ENCODE results near the gene ARSA. TPM values are rescaled to one million over a fixed set of nuclear protein-coding genes. Genes with fewer than 3 reads are reported as not detected.
A peak's percentile ranks its signal among the peaks of the same experiment; 100 is the strongest.

ARSA gene
- polyA plus RNA-seq, 1 donor (not counting 4 experiments of a cell fraction or from before 2014, with no cell fraction given): 12.1 TPM

- H3K27me3 ChIP-seq (ENCODE audit: control insufficient read depth, extremely low read depth, insufficient read depth, low read length): peaks cover 55% of the 10 kb centered on the region
- no peaks in the 10 kb centered on the region for H3K79me2 ChIP-seq (ENCODE audit: control insufficient read depth, insufficient read depth, low read length)
- DNase-seq (ENCODE audit: low read depth, low spot score): no peak
- H3K27ac ChIP-seq (ENCODE audit: control insufficient read depth, insufficient read depth, low read length): no peak within 1 kb of the TSS
- no peak for TF ChIP-seq CTCF (optimal IDR thresholded peaks at IDR 0.05 in 1 of 3, IDR thresholded peaks at IDR 0.05 in 1 of 3, conservative IDR thresholded peaks at IDR 0.05 in 1 of 3; ENCODE audit: extremely low read depth in 1 of 3, insufficient read depth in 2 of 3, low read length in 3 of 3)
- TF ChIP-seq EZH2 (IDR thresholded peaks at IDR 0.05; ENCODE audit: low read length): no peak
- H3K4me3 ChIP-seq (ENCODE audit: control insufficient read depth in 2 of 3, extremely low read depth in 1 of 3, insufficient read depth in 2 of 3, low read depth in 1 of 3, low read length in 3 of 3): peak within 1 kb of the TSS in 1 of 3 experiments; percentile 27
- no peaks in the 10 kb centered on the region for H3K36me3 ChIP-seq (ENCODE audit: control insufficient read depth in 2 of 2, extremely low read depth in 1 of 2, insufficient read depth in 2 of 2, low read length in 2 of 2)
- no peaks in the 10 kb centered on the region for H3K4me1 ChIP-seq (ENCODE audit: control insufficient read depth, extremely low read depth, insufficient read depth, low read length)
- no peaks in the 10 kb centered on the region for H4K20me1 ChIP-seq (ENCODE audit: control insufficient read depth, extremely low read depth, insufficient read depth, low read length)
- no peaks in the 10 kb centered on the region for H3K9me3 ChIP-seq (ENCODE audit: control insufficient read depth, low read depth, low read length)
- H3K4me2 ChIP-seq (ENCODE audit: control insufficient read depth, extremely low read depth, insufficient read depth, low read depth, low read length): no peak within 1 kb of the TSS
- no peak within 1 kb of the TSS for H2AFZ ChIP-seq (ENCODE audit: control insufficient read depth, low read length)
- H3K9ac ChIP-seq (ENCODE audit: control insufficient read depth, extremely low read depth, insufficient read depth, low read length): no peak within 1 kb of the TSS
- FAIRE-seq: no peak
- no peaks in the 10 kb centered on the region for H3K9me1 ChIP-seq (ENCODE audit: control insufficient read depth, extremely low read depth, insufficient read depth, low read length)
- dilution Hi-C loops (cut with MboI; ENCODE audit: extremely low pct_ligation_motif_present, low sequenced_read_pairs): no loop called here
Measured at GRCh38 chr22:50600538-50600937, 27.4 kb downstream of the ARSA start, which contains the start of gene MAPK8IP2. TSS of gene MAPK8IP2 (plus strand) at chr22:50600793. CDS start at chr22:50600819, 26 bp downstream.

- DNase-seq (ENCODE audit: low read depth, low spot score): no peak
- dilution Hi-C loops (cut with MboI; ENCODE audit: extremely low pct_ligation_motif_present, low sequenced_read_pairs): no loop called here
- Histone ChIP-seq H3K4me1 (ENCODE audit: control insufficient read depth, extremely low read depth, insufficient read depth, low read length) (no peaks in the 10 kb centered on the region), H3K27ac (ENCODE audit: control insufficient read depth, insufficient read depth, low read length) (no peak overlapping the region), H4K20me1 (ENCODE audit: control insufficient read depth, extremely low read depth, insufficient read depth, low read length) (no peaks in the 10 kb centered on the region), H3K27me3 (ENCODE audit: control insufficient read depth, extremely low read depth, insufficient read depth, low read length) (peaks cover 49% of the 10 kb centered on the region), H2AFZ (ENCODE audit: control insufficient read depth, low read length) (no peak overlapping the region), H3K79me2 (ENCODE audit: control insufficient read depth, insufficient read depth, low read length) (no peaks in the 10 kb centered on the region), H3K9me3 (ENCODE audit: control insufficient read depth, low read depth, low read length) (no peaks in the 10 kb centered on the region), H3K9me1 (ENCODE audit: control insufficient read depth, extremely low read depth, insufficient read depth, low read length) (no peaks in the 10 kb centered on the region), H3K4me2 (ENCODE audit: control insufficient read depth, extremely low read depth, insufficient read depth, low read depth, low read length) (no peak overlapping the region), H3K4me3 (ENCODE audit: control insufficient read depth in 2 of 3, extremely low read depth in 1 of 3, insufficient read depth in 2 of 3, low read depth in 1 of 3, low read length in 3 of 3) (no peak overlapping the region), H3K36me3 (ENCODE audit: control insufficient read depth in 2 of 2, extremely low read depth in 1 of 2, insufficient read depth in 2 of 2, low read length in 2 of 2) (no peaks in the 10 kb centered on the region), H3K9ac (ENCODE audit: control insufficient read depth, extremely low read depth, insufficient read depth, low read length) (no peak overlapping the region)
- TF ChIP-seq CTCF (optimal IDR thresholded peaks at IDR 0.05 in 1 of 3, IDR thresholded peaks at IDR 0.05 in 1 of 3, conservative IDR thresholded peaks at IDR 0.05 in 1 of 3; ENCODE audit: extremely low read depth in 1 of 3, insufficient read depth in 2 of 3, low read length in 3 of 3) (no peak), EZH2 (IDR thresholded peaks at IDR 0.05; ENCODE audit: low read length) (peak; percentile 43)
- FAIRE-seq: no peak
Measured at GRCh38 chr22:50599816-50600455, 28.0 kb downstream of the ARSA start.

Data from keratinocyte (primary cell).